ENCODE measurements around the gene NELL2.
"Not testable (repeated sequence)": the region's sequence is repeated elsewhere in the genome, so short reads cannot be mapped to it uniquely, and the experiment has no call there.

The NELL2 gene

GRCh38 chr12:44759289-44759688 is 116.8 kb downstream of the NELL2 start:
- no peak overlapping the region for H3K4me3 ChIP-seq (replicated peaks; ENCODE audit: low read depth, low read length)
- no peaks in the 10 kb centered on the region for H3K27me3 ChIP-seq (replicated peaks; ENCODE audit: control insufficient read depth, insufficient read depth, low read length)
- no peak for DNase-seq (ENCODE audit: extremely low read depth, insufficient read length)
- no peaks in the 10 kb centered on the region for H3K36me3 ChIP-seq (ENCODE audit: control insufficient read depth, insufficient read depth, low read length)
- no peak for TF ChIP-seq CTCF (IDR thresholded peaks at IDR 0.05; ENCODE audit: insufficient read depth, low read length, poor library complexity, severe bottlenecking)

GRCh38 chr12:44750468-44750867 is 125.6 kb downstream of the NELL2 start:
- H3K27me3 ChIP-seq (replicated peaks; ENCODE audit: control insufficient read depth, insufficient read depth, low read length) = no peaks in the 10 kb centered on the region
- no peak for TF ChIP-seq CTCF (IDR thresholded peaks at IDR 0.05; ENCODE audit: insufficient read depth, low read length, poor library complexity, severe bottlenecking)
- H3K36me3 ChIP-seq (ENCODE audit: control insufficient read depth, insufficient read depth, low read length) = no peaks in the 10 kb centered on the region
- DNase-seq (ENCODE audit: extremely low read depth, insufficient read length) = no peak
- no peak overlapping the region for H3K4me3 ChIP-seq (replicated peaks; ENCODE audit: low read depth, low read length)

- TF ChIP-seq CTCF (IDR thresholded peaks at IDR 0.05; ENCODE audit: insufficient read depth, low read length, poor library complexity, severe bottlenecking) = no peak
- H3K36me3 ChIP-seq (ENCODE audit: control insufficient read depth, insufficient read depth, low read length) = no peaks in the 10 kb centered on the region
- no peak for DNase-seq (ENCODE audit: extremely low read depth, insufficient read length)
- no peak overlapping the region for H3K4me3 ChIP-seq (replicated peaks; ENCODE audit: low read depth, low read length)
- no peaks in the 10 kb centered on the region for H3K27me3 ChIP-seq (replicated peaks; ENCODE audit: control insufficient read depth, insufficient read depth, low read length)
These were observed 126.5 kb downstream of the NELL2 start for GRCh38 chr12:44749566-44749965.

GRCh38 chr12:44748950-44749468 is 127.1 kb downstream of the NELL2 start:
- Histone ChIP-seq H3K27me3 (replicated peaks; ENCODE audit: control insufficient read depth, insufficient read depth, low read length) (no peaks in the 10 kb centered on the region), H3K36me3 (ENCODE audit: control insufficient read depth, insufficient read depth, low read length) (no peaks in the 10 kb centered on the region), H3K4me3 (replicated peaks; ENCODE audit: low read depth, low read length) (no peak overlapping the region)
- no peak for TF ChIP-seq CTCF (IDR thresholded peaks at IDR 0.05; ENCODE audit: insufficient read depth, low read length, poor library complexity, severe bottlenecking)
- no peak for DNase-seq (ENCODE audit: extremely low read depth, insufficient read length)

- not testable (repeated sequence) for H3K4me3 ChIP-seq (replicated peaks; ENCODE audit: low read depth, low read length); H3K36me3 ChIP-seq (ENCODE audit: control insufficient read depth, insufficient read depth, low read length); DNase-seq (ENCODE audit: extremely low read depth, insufficient read length); H3K27me3 ChIP-seq (replicated peaks; ENCODE audit: control insufficient read depth, insufficient read depth, low read length)
These were observed 134.7 kb downstream of the NELL2 start for GRCh38 chr12:44741292-44741980.

GRCh38 chr12:44738051-44738450 is 138.1 kb downstream of the NELL2 start:
- no peaks in the 10 kb centered on the region for H3K27me3 ChIP-seq (replicated peaks; ENCODE audit: control insufficient read depth, insufficient read depth, low read length)
- no peak for DNase-seq (ENCODE audit: extremely low read depth, insufficient read length)
- H3K4me3 ChIP-seq (replicated peaks; ENCODE audit: low read depth, low read length) = no peak overlapping the region
- TF ChIP-seq CTCF (IDR thresholded peaks at IDR 0.05; ENCODE audit: insufficient read depth, low read length, poor library complexity, severe bottlenecking) = no peak
- H3K36me3 ChIP-seq (ENCODE audit: control insufficient read depth, insufficient read depth, low read length) = no peaks in the 10 kb centered on the region

All from GM06990 (cell line).